HCT116 (cell line): ENCODE measurements around the gene TTLL10. TPM values are rescaled to one million over a fixed set of nuclear protein-coding genes. Genes with fewer than 3 reads are reported as not detected.

Experiments
- ATAC-seq: fragments of 200-7000 bp; cut with Tn5 transposase; 2 replicates; pipeline ENCODE4 v1.9.1; 2020; ENCODE audit warnings: mild to moderate bottlenecking, moderate library complexity
- BruUV-seq: library from RNA; stranded (reverse); fragments of 400-500 nt; replicated peaks from 2 replicates; lab custom pipeline; 2021; lab: Mats Ljungman, UMichigan
- CTCF ChIA-PET: fragments of 300-600 bp; sonication (Branson Sonifier 250); formaldehyde crosslinking; loops from one replicate; lab custom pipeline; 2021; ENCODE audit warnings: antibody characterized with exemption; lab: Charles Lee
- POLR2A ChIA-PET: fragments of 300-600, 350-600 bp; sonication (Branson Sonifier 250); formaldehyde crosslinking; loops from one replicate; lab custom pipeline; 2021; ENCODE audit warnings: antibody characterized with exemption; lab: Charles Lee
- RAD21 ChIA-PET, 2 experiments: fragments of 300-600 bp; sonication (Branson Sonifier 250); formaldehyde crosslinking; loops; one replicate each; lab custom pipeline; 2023; ENCODE audit warnings: low total read pairs in 2 of 2; ENCODE audit not compliant: uncharacterized antibody in 2 of 2, unreplicated experiment in 2 of 2, low non-redundant PET in 1 of 2; lab: Charles Lee
- DNase-seq: peaks from one replicate; pipeline ENCODE4 v3.0.0-alpha.2; 2010; ENCODE audit warnings: low read depth, low spot score
- H2AFZ ChIP-seq: fragments of 200-600 bp; shearing (Covaris generic), sonication (generic); 2 replicates; pipeline ENCODE4 v1.6.1; 2017; ENCODE audit warnings: low read depth, mixed run types, mixed read lengths, antibody characterized with exemption, low read length; ENCODE audit not compliant: poor library complexity, severe bottlenecking
- H3K27ac ChIP-seq: 2 replicates; pipeline ENCODE4 v1.5.1; 2012; ENCODE audit warnings: low read depth, low read length
- H3K27me3 ChIP-seq: fragments of 200-600 bp; sonication (generic); 2 replicates; pipeline ENCODE4 v1.6.1; 2016; ENCODE audit warnings: mixed run types, low read length, mixed read lengths; ENCODE audit not compliant: insufficient read depth
- H3K36me3 ChIP-seq, 2 experiments: fragments of 200-500 bp in 1 of 2; fragments of 200-600 bp in 1 of 2; sonication (Bioruptor generic) in 1 of 2; sonication (generic) in 1 of 2; 2 replicates each; pipeline versions ENCODE4 v1.5.1 to v1.6.1; 2014 to 2016; ENCODE audit warnings: low read length in 2 of 2, inconsistent platforms in 1 of 2, mixed read lengths in 1 of 2, mixed run types in 1 of 2; ENCODE audit not compliant: insufficient read depth in 2 of 2, control insufficient read depth in 1 of 2
- H3K4me1 ChIP-seq, 2 experiments: fragments of 200-600 bp in 1 of 2; sonication (generic) in 1 of 2; 2 replicates each; pipeline versions ENCODE4 v1.5.1 to v1.6.1; 2012 to 2017; ENCODE audit warnings: low read length in 2 of 2, inconsistent platforms in 1 of 2, mild to moderate bottlenecking in 1 of 2, mixed read lengths in 1 of 2, mixed run types in 1 of 2, moderate library complexity in 1 of 2; ENCODE audit not compliant: insufficient read depth in 2 of 2, control insufficient read depth in 1 of 2
- H3K4me2 ChIP-seq: fragments of 200-600 bp; sonication (generic); 2 replicates; pipeline ENCODE4 v1.6.1; 2017; ENCODE audit warnings: mixed run types, low read length, mixed read lengths
- H3K4me3 ChIP-seq, 2 experiments: fragments of 200-600 bp in 1 of 2; sonication (generic) in 1 of 2; replicated peaks in 1 of 2; 2 replicates each; pipeline ENCODE4 v1.5.1; 2011 to 2016; ENCODE audit warnings: low read length in 2 of 2, control low read depth in 1 of 2, low read depth in 1 of 2, mild to moderate bottlenecking in 1 of 2, mixed read lengths in 1 of 2, mixed run types in 1 of 2
- H3K79me2 ChIP-seq: fragments of 200-600 bp; sonication (generic); 2 replicates; pipeline ENCODE4 v1.6.1; 2017; ENCODE audit warnings: mild to moderate bottlenecking, mixed run types, low read length, moderate library complexity, mixed read lengths; ENCODE audit not compliant: insufficient read depth
- H3K9ac ChIP-seq: fragments of 200-600 bp; sonication (generic); 2 replicates; pipeline ENCODE4 v1.6.1; 2016; ENCODE audit warnings: low read length, mixed read lengths
- H3K9me2 ChIP-seq: fragments of 200-600 bp; sonication (generic), shearing (Covaris generic); 2 replicates; pipeline ENCODE4 v1.6.1; 2017; ENCODE audit warnings: mixed run types, mild to moderate bottlenecking, moderate library complexity; ENCODE audit not compliant: insufficient read depth
- H3K9me3 ChIP-seq, 2 experiments: fragments of 200-500 bp in 1 of 2; fragments of 200-600 bp in 1 of 2; sonication (Bioruptor generic) in 1 of 2; sonication (generic) in 1 of 2; 2 replicates each; pipeline ENCODE4 v1.6.1; 2014 to 2017; ENCODE audit warnings: low read length in 2 of 2, mixed read lengths in 2 of 2, inconsistent platforms in 1 of 2, low read depth in 1 of 2, mild to moderate bottlenecking in 1 of 2, mixed run types in 1 of 2, moderate library complexity in 1 of 2; ENCODE audit not compliant: control insufficient read depth in 1 of 2, insufficient read depth in 1 of 2
- H4K20me1 ChIP-seq: fragments of 200-600 bp; sonication (generic), shearing (Covaris generic); 2 replicates; pipeline ENCODE4 v1.6.1; 2017; ENCODE audit warnings: mixed run types, mild to moderate bottlenecking, moderate library complexity; ENCODE audit not compliant: insufficient read depth
- EGR1 ChIP-seq: IDR thresholded peaks from 2 replicates; pipeline ENCODE4 v1.6.1; 2012; ENCODE audit warnings: low read depth
- EZH2 ChIP-seq: fragments of 200-600 bp; sonication (generic); IDR thresholded peaks from 2 replicates; pipeline ENCODE4 v1.6.1; 2017; ENCODE audit warnings: antibody characterized with exemption, mixed run types
- EZH2phosphoT487 ChIP-seq: fragments of 200-600 bp; IDR thresholded peaks from 2 replicates; pipeline ENCODE4 v1.6.1; 2018; ENCODE audit warnings: antibody characterized with exemption, borderline replicate concordance
- JUND ChIP-seq: IDR thresholded peaks from 2 replicates; pipeline ENCODE4 v1.6.1; 2012
- REST ChIP-seq: IDR thresholded peaks from 2 replicates; pipeline ENCODE4 v1.6.1; 2012; ENCODE audit warnings: low read depth
- SRF ChIP-seq: IDR thresholded peaks from 2 replicates; pipeline ENCODE4 v1.6.1; 2012; ENCODE audit warnings: low read depth
- TCF7L2 ChIP-seq: IDR thresholded peaks from 2 replicates; pipeline ENCODE4 v1.7.0; 2011; ENCODE audit warnings: borderline replicate concordance, inconsistent platforms; ENCODE audit not compliant: insufficient read depth, insufficient read length; ENCODE audit errors: extremely low read depth
- ZNF274 ChIP-seq: fragments of 200-500 bp; sonication (Bioruptor generic); IDR thresholded peaks from 2 replicates; pipeline ENCODE4 v1.6.1; 2014; ENCODE audit warnings: mild to moderate bottlenecking, low read depth, low read length, inconsistent platforms
- intact Hi-C: fragments of 100-400 bp; cut with micrococcal nuclease; formaldehyde crosslinking; loops from 2 replicates; pipeline ENCODE4 v1.10.0; 2022
- total RNA-seq: library from RNA; stranded (reverse); gene quantifications from one replicate; pipeline ENCODE4 v1.2.1, GENCODE V29; 2021; ENCODE audit not compliant: unreplicated experiment

Gene TTLL10
- total RNA-seq, 1 experiment from 2014 or later: 0.10 TPM

GRCh38 chr1:1167398-1167821 is 6.3 kb upstream of the TTLL10 start:
- peaks cover 0 to 2% of the 10 kb centered on the region in 2 experiments; a peak in 2 of 4 replicates for H3K36me3 ChIP-seq
- H3K9me2 ChIP-seq: no peaks in the 10 kb centered on the region
- no peaks in the 10 kb centered on the region for H4K20me1 ChIP-seq
- ChIA-PET CTCF (no interaction called here), RAD21 (no interaction called here), POLR2A (no interaction called here)
- peaks cover 11 to 32% of the 10 kb centered on the region in 2 experiments for H3K4me1 ChIP-seq
- no peak for ATAC-seq
- no peak overlapping the region for H2AFZ ChIP-seq
- DNase-seq: no peak
- no peaks in the 10 kb centered on the region for H3K27me3 ChIP-seq
- intact Hi-C loops: no loop called here
- no peak overlapping the region for H3K27ac ChIP-seq
- H3K9ac ChIP-seq: no peak overlapping the region
- no peak overlapping the region for H3K4me3 ChIP-seq
- TF ChIP-seq EZH2: no peak
- TF ChIP-seq SRF: no peak
- no peak for TF ChIP-seq JUND
- TF ChIP-seq ZNF274: no peak
- TF ChIP-seq EZH2phosphoT487: no peak
- no peak for TF ChIP-seq TCF7L2
- no peak for TF ChIP-seq REST
- no peak for TF ChIP-seq EGR1
- H3K9me3 ChIP-seq: no peaks in the 10 kb centered on the region
- no peak overlapping the region for H3K4me2 ChIP-seq
- no TSS peak for BruUV-seq
- H3K79me2 ChIP-seq: peaks cover 56% of the 10 kb centered on the region
